Right renal pelvis (tissue), 4 donors: Measurements from ENCODE around the gene NKPD1. TPM values are rescaled to one million over a fixed set of nuclear protein-coding genes. Genes with fewer than 3 reads are reported as not detected.

Experiments used
- DNase-seq, 4 donors: peaks; one replicate each; pipeline ENCODE4 v3.0.0-alpha.2; 2013; ENCODE audit warnings: low read depth in 4 of 4, low spot score in 3 of 4, missing footprints in 1 of 4
- polyA plus RNA-seq, 4 donors: library from polyadenylated mRNA; unstranded; fragments of 120-200 nt; gene quantifications; one replicate each; pipeline ENCODE4 v1.2.1, GENCODE V29; 2013; ENCODE audit not compliant: insufficient read length in 4 of 4

Gene NKPD1
- polyA plus RNA-seq: under 1 TPM; 0.10 to 0.25 (median 0.11) TPM

- DNase-seq: no peak
Measured at GRCh38 chr19:45160870-45161737, at the start of gene NKPD1. TSS of gene NKPD1 (minus strand) at chr19:45160982. CDS start at chr19:45160150, 832 bp downstream.

- DNase-seq: no peak
Measured at GRCh38 chr19:45206328-45206727, 45.5 kb upstream of the NKPD1 start.

DNA sequence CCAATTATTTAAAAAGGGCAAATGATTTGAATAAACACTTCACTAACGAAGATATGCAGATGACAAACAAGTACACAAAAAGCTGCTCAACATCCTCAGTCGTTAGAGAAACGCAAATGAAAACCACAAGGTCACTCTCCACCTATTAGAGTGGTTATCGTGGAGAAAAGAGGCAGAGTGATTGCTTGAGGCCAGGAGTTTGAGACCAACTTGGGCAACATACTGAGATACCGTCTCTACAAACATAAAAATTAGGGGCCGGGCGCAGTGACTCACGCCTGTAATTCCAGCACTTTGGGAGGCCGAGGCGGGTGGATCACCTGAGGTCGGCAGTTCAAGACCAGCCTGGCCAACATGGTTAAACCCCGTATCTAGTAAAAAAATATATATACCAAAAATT, 45.0 kb upstream of the NKPD1 start:
- DNase-seq: no peak

DNA sequence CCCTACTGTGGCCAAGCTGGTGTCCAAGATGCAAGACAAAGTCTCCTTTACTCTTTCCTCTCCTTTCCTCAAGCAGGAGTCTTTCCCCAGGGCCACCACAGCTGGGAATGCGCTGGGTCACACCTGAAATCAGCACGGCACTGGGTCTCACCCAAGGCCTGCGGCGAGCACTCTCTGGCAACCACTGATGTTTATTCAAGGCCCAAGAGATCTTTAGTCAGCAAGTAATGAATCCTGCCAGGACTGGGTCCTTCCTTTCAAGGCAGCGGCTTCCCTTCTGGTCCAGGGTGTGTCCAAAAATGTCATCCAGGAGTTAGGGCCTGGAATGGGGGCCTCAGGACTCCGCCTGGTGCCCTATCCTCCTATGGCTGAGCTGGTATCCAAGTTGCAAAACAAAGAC, 41.9 kb upstream of the NKPD1 start:
- DNase-seq: no peak

- DNase-seq: no peak
Measured at GRCh38 chr19:45200568-45200967, 39.8 kb upstream of the NKPD1 start.

- DNase-seq: no peak
Measured at GRCh38 chr19:45195764-45196163, 35.0 kb upstream of the NKPD1 start.

- DNase-seq: no peak
Measured at GRCh38 chr19:45191375-45191774, 30.6 kb upstream of the NKPD1 start.

DNA sequence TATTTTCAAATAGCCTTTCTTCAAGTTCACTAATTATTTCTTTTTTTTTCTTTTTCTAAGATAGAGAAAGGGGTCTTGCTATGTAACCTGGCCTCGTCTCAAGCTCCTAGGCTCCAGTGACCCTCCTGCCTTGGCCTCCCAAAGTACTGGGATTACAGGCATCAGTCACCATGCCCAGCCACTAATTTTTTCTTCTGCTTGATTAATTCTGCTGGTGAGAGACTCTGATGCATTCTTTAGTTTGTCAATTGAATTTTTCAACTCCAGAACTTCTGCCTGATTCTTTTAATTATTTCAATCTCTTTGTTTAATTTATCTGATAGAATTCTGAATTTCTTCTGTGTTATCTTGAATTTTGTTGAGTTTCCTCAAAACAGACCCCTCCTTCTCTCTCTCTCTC, 29.2 kb upstream of the NKPD1 start:
- no peak for DNase-seq

- DNase-seq: no peak
Measured at GRCh38 chr19:45187421-45188100, 26.8 kb upstream of the NKPD1 start.

GRCh38 chr19:45186509-45187334, 25.9 kb upstream of the NKPD1 start:
- no peak for DNase-seq

DNA sequence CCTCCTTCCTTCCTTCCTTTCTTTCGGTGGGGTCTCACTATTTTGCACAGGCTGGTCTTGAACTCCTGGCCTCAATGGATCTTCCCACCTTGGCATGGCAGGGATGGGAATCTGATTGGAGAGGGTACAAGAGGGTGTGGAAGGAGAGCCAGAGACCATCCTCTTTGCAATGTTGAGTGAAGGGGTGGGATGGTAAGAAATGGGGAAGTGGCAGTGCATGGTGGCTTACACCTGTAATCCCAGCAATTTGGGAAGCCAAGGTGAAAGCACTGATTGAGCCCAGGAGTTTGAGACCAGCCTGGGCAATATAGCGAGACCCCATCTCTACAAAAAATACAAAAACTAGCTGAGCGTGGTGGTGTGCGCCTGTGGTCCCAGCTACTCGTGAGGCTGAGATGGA, 23.3 kb upstream of the NKPD1 start:
- DNase-seq: no peak

DNA sequence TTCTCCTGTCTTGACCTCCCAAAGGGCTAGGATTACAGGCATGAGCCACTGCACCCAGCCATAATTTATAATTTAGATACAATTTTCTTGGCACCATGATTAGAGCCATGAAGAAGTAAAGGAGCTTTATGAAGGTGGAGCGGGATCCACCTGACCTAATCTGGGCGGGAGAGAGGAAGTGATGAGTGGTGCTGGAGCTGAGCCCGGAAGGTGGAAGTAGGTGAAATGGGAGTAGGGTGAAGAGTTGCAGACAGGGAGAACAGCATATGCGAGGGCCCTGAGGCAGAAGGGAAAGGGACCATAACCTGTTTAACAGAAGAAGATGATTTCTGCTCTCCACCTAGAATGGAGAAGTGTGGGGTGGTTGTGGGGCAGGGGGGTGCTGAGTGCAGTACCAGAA, 22.0 kb upstream of the NKPD1 start:
- DNase-seq: no peak

GRCh38 chr19:45180936-45181335, 20.2 kb upstream of the NKPD1 start:
- DNase-seq: no peak

GRCh38 chr19:45179892-45180370, 19.1 kb upstream of the NKPD1 start:
- DNase-seq: no peak

- no peak for DNase-seq
Measured at GRCh38 chr19:45179072-45179891, 18.5 kb upstream of the NKPD1 start.

DNA sequence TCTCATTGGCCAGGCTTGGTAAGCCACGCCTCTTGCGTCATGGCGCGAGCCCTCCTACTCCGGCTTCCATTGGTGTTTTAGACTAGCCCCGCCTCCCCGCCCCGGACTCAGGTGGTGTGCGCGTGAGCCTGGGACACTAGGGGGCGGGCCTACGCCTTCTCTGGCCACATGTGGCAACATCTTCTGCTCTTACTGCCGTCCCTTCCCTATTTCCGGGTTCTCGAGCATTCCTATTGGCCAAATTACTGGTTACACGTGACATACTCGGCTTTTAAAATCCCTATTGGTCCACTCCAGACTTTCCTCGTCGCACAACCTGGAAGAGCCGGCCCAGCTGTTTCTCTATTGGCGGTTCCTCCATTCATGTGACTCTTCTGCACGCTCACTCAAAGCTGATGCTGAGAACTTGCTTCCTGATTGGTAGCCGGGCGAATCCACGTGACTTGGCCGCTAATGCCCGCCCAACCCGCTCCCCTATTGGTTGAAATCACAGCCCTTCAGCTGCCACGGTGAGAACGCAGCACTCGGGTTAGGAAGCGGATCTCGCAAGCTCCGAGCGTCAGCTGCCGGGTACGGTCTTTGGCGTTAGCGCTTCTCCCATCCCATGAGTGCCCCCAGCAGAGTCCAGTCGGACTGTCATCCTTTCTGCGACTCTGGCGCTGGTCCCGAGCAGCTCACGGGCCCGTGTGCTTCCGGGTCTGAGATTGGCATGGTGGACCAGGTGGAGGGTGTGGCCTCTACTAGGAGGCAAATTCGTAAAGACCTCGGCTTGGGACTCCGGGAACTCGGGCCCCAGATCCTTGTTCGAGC, 17.7 kb upstream of the NKPD1 start, which contains the start of gene BLOC1S3:
BLOC1S3 (plus strand) TSS at position 523 of the 810 bp plus-strand sequence. CDS start 513 bp downstream, outside the sequence.
- peak; percentile 99 to 100 (median 100) for DNase-seq

DNA sequence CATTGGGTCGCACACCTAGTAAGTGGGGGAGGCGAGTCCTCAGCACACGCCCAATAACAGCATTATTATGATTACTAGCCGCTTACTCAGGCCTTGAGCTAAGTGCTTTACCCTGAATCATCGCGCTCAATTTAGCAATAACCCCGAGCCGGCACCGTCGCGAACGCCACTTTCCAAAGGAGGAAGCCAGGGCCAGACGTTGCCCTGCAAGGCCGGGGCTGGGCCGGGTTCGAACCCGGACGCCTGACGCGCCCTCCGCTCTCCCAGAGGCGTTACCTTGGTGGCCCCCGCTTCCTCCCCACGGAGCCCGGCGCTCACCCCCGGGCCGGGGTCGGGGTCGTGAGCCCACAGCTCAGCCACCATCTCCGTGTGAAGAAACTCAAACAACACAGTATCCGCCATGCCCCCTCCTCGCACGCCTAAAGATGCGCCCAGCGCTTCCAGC, 17.1 kb upstream of the NKPD1 start, which contains the start of gene TRAPPC6A:
TRAPPC6A (minus strand) TSS at position 421 of the 445 bp plus-strand sequence; CDS start at position 402, 19 bp downstream.
- no peak for DNase-seq

- DNase-seq: no peak
Measured at GRCh38 chr19:45175515-45176345, 14.9 kb upstream of the NKPD1 start.
